Activated CD4-positive, alpha-beta T cell treated with anti-CD3 and anti-CD28 coated beads, Interleukin-2, amount 10 ng/mL, durations not matched to agents 24 days and 14 days (primary cell): ENCODE measurements around the gene ENTPD7. TPM values are rescaled to one million over a fixed set of nuclear protein-coding genes. Genes with fewer than 3 reads are reported as not detected.
"Not testable (repeated sequence)": the region's sequence is repeated elsewhere in the genome, so short reads cannot be mapped to it uniquely, and the experiment has no call there.

ENCODE experiments used
- DNase-seq: peaks from one replicate; pipeline ENCODE4 v3.0.0; 2022
- H3K27ac Mint-ChIP-seq: one replicate; pipeline ENCODE4 v1.8.0; 2022; ENCODE audit warnings: mild to moderate bottlenecking, mixed read lengths
- H3K27me3 Mint-ChIP-seq: one replicate; pipeline ENCODE4 v1.8.0; 2022; ENCODE audit warnings: mixed read lengths
- H3K36me3 Mint-ChIP-seq: one replicate; pipeline ENCODE4 v1.8.0; 2022; ENCODE audit warnings: low read depth, mild to moderate bottlenecking, mixed read lengths
- H3K4me1 Mint-ChIP-seq: one replicate; pipeline ENCODE4 v1.8.0; 2021; ENCODE audit warnings: mixed read lengths
- H3K4me3 Mint-ChIP-seq: one replicate; pipeline ENCODE4 v1.8.0; 2022; ENCODE audit warnings: mild to moderate bottlenecking, moderate library complexity, mixed read lengths
- H3K9me3 Mint-ChIP-seq: one replicate; pipeline ENCODE4 v1.8.0; 2021; ENCODE audit warnings: mixed read lengths
- intact Hi-C: fragments of 100-400 bp; cut with micrococcal nuclease; formaldehyde crosslinking; loops from one replicate; pipeline ENCODE4 v1.15.1; 2023
- total RNA-seq: library from RNA; stranded (reverse); gene quantifications from 2 replicates; pipeline ENCODE4 v1.2.3, GENCODE V29; 2022

Gene ENTPD7
- total RNA-seq, 1 donor from 2014 or later = 8.3 TPM

- no peaks in the 10 kb centered on the region for H3K9me3 Mint-ChIP-seq
- no peak overlapping the region for H3K4me3 Mint-ChIP-seq
- intact Hi-C loops = no loop called here
- peaks cover 15% of the 10 kb centered on the region for H3K4me1 Mint-ChIP-seq
- peak overlapping the region; percentile 49 for H3K27ac Mint-ChIP-seq
- H3K36me3 Mint-ChIP-seq = peaks cover 4% of the 10 kb centered on the region
- DNase-seq = no peak
- H3K27me3 Mint-ChIP-seq = peaks cover 8% of the 10 kb centered on the region
Measured at GRCh38 chr10:99623919-99624318, 35.4 kb upstream of the ENTPD7 start.

GRCh38 chr10:99625124-99625523, 34.2 kb upstream of the ENTPD7 start:
- H3K36me3 Mint-ChIP-seq, intact Hi-C loops, H3K27me3 Mint-ChIP-seq, H3K27ac Mint-ChIP-seq, H3K4me3 Mint-ChIP-seq, H3K9me3 Mint-ChIP-seq, DNase-seq: not testable (repeated sequence)
- peaks cover 14% of the 10 kb centered on the region for H3K4me1 Mint-ChIP-seq

- Mint-ChIP-seq H3K4me1 (peaks cover 4% of the 10 kb centered on the region), H3K9me3 (no peaks in the 10 kb centered on the region), H3K27ac (no peak overlapping the region), H3K36me3 (no peaks in the 10 kb centered on the region), H3K4me3 (no peak overlapping the region), H3K27me3 (peaks cover 24% of the 10 kb centered on the region)
- no peak for DNase-seq
- intact Hi-C loops = no loop called here
Measured at GRCh38 chr10:99628923-99629624, 30.2 kb upstream of the ENTPD7 start.

GRCh38 chr10:99629625-99629978, 29.7 kb upstream of the ENTPD7 start:
- intact Hi-C loops = no loop called here
- no peak overlapping the region for H3K4me3 Mint-ChIP-seq

GRCh38 chr10:99630433-99630832, 28.9 kb upstream of the ENTPD7 start:
- H3K36me3 Mint-ChIP-seq = no peaks in the 10 kb centered on the region
- DNase-seq = peak; percentile 66
- no peak overlapping the region for H3K27ac Mint-ChIP-seq
- no peaks in the 10 kb centered on the region for H3K9me3 Mint-ChIP-seq
- H3K4me1 Mint-ChIP-seq = peaks cover 4% of the 10 kb centered on the region
- H3K27me3 Mint-ChIP-seq = peaks cover 35% of the 10 kb centered on the region
- intact Hi-C loops = loop anchor here (2.0 kb wide), 1 partner anchor 80 kb away; no protein-coding TSS in a partner anchor
- no peak overlapping the region for H3K4me3 Mint-ChIP-seq

More at GRCh38 chr10:99629625-99629978, 29.7 kb upstream of the ENTPD7 start:
- Mint-ChIP-seq H3K27ac (no peak overlapping the region), H3K36me3 (no peaks in the 10 kb centered on the region), H3K9me3 (no peaks in the 10 kb centered on the region), H3K27me3 (peaks cover 29% of the 10 kb centered on the region), H3K4me1 (peaks cover 4% of the 10 kb centered on the region)
- DNase-seq = no peak

GRCh38 chr10:99630991-99631390, 28.3 kb upstream of the ENTPD7 start:
- no peak for DNase-seq
- no peak overlapping the region for H3K4me3 Mint-ChIP-seq
- no peak overlapping the region for H3K27ac Mint-ChIP-seq
- H3K9me3 Mint-ChIP-seq = no peaks in the 10 kb centered on the region
- peaks cover 39% of the 10 kb centered on the region for H3K27me3 Mint-ChIP-seq
- H3K4me1 Mint-ChIP-seq = peaks cover 4% of the 10 kb centered on the region
- intact Hi-C loops = loop anchor here (2.0 kb wide), 1 partner anchor 80 kb away; no protein-coding TSS in a partner anchor
- H3K36me3 Mint-ChIP-seq = no peaks in the 10 kb centered on the region

- peaks cover 41% of the 10 kb centered on the region for H3K27me3 Mint-ChIP-seq
- H3K4me3 Mint-ChIP-seq = no peak overlapping the region
- no peaks in the 10 kb centered on the region for H3K36me3 Mint-ChIP-seq
- intact Hi-C loops = loop anchor here (2.0 kb wide), 1 partner anchor 79 kb away; no protein-coding TSS in a partner anchor
- no peak for DNase-seq
- H3K4me1 Mint-ChIP-seq = peaks cover 4% of the 10 kb centered on the region
- H3K27ac Mint-ChIP-seq = no peak overlapping the region
- no peaks in the 10 kb centered on the region for H3K9me3 Mint-ChIP-seq
Measured at GRCh38 chr10:99631496-99631895, 27.8 kb upstream of the ENTPD7 start.

GRCh38 chr10:99633832-99634231, 25.5 kb upstream of the ENTPD7 start:
- H3K27me3 Mint-ChIP-seq = peaks cover 57% of the 10 kb centered on the region
- H3K36me3 Mint-ChIP-seq = no peaks in the 10 kb centered on the region
- H3K9me3 Mint-ChIP-seq = no peaks in the 10 kb centered on the region
- H3K27ac Mint-ChIP-seq = no peak overlapping the region
- H3K4me3 Mint-ChIP-seq = no peak overlapping the region
- DNase-seq = no peak
- peaks cover 2% of the 10 kb centered on the region for H3K4me1 Mint-ChIP-seq
- intact Hi-C loops = no loop called here

- DNase-seq = no peak
- Mint-ChIP-seq H3K9me3 (peaks cover 5% of the 10 kb centered on the region), H3K27me3 (peaks cover 31% of the 10 kb centered on the region), H3K4me3 (no peak overlapping the region), H3K27ac (no peak overlapping the region), H3K36me3 (no peaks in the 10 kb centered on the region), H3K4me1 (no peaks in the 10 kb centered on the region)
- intact Hi-C loops = no loop called here
Measured at GRCh38 chr10:99647601-99648151, 11.6 kb upstream of the ENTPD7 start.

- H3K36me3 Mint-ChIP-seq = no peaks in the 10 kb centered on the region
- intact Hi-C loops = no loop called here
- no peak overlapping the region for H3K4me3 Mint-ChIP-seq
- no peak for DNase-seq
- H3K9me3 Mint-ChIP-seq = peaks cover 5% of the 10 kb centered on the region
- no peak overlapping the region for H3K27ac Mint-ChIP-seq
- no peaks in the 10 kb centered on the region for H3K4me1 Mint-ChIP-seq
- peaks cover 32% of the 10 kb centered on the region for H3K27me3 Mint-ChIP-seq
Measured at GRCh38 chr10:99648717-99649116, 10.6 kb upstream of the ENTPD7 start.

GRCh38 chr10:99652800-99653390, 6.4 kb upstream of the ENTPD7 start:
- DNase-seq = no peak
- Mint-ChIP-seq H3K27me3 (peaks cover 31% of the 10 kb centered on the region), H3K27ac (no peak overlapping the region), H3K9me3 (no peaks in the 10 kb centered on the region), H3K4me3 (no peak overlapping the region), H3K4me1 (no peaks in the 10 kb centered on the region), H3K36me3 (no peaks in the 10 kb centered on the region)
- intact Hi-C loops = no loop called here

- intact Hi-C loops = no loop called here
- Mint-ChIP-seq H3K9me3 (no peaks in the 10 kb centered on the region), H3K4me1 (peaks cover 9% of the 10 kb centered on the region), H3K27ac (no peak overlapping the region), H3K4me3 (no peak overlapping the region), H3K27me3 (peaks cover 23% of the 10 kb centered on the region), H3K36me3 (no peaks in the 10 kb centered on the region)
- DNase-seq = no peak
Measured at GRCh38 chr10:99654390-99655175, 4.7 kb upstream of the ENTPD7 start.

GRCh38 chr10:99656199-99657064, 2.9 kb upstream of the ENTPD7 start:
- intact Hi-C loops = no loop called here
- Mint-ChIP-seq H3K4me1 (peaks cover 18% of the 10 kb centered on the region), H3K4me3 (no peak overlapping the region), H3K36me3 (no peaks in the 10 kb centered on the region), H3K9me3 (no peaks in the 10 kb centered on the region), H3K27me3 (peaks cover 21% of the 10 kb centered on the region), H3K27ac (no peak overlapping the region)
- DNase-seq = no peak
